ENCODE results near the gene ARMC7.

ARMC7 gene

DNA sequence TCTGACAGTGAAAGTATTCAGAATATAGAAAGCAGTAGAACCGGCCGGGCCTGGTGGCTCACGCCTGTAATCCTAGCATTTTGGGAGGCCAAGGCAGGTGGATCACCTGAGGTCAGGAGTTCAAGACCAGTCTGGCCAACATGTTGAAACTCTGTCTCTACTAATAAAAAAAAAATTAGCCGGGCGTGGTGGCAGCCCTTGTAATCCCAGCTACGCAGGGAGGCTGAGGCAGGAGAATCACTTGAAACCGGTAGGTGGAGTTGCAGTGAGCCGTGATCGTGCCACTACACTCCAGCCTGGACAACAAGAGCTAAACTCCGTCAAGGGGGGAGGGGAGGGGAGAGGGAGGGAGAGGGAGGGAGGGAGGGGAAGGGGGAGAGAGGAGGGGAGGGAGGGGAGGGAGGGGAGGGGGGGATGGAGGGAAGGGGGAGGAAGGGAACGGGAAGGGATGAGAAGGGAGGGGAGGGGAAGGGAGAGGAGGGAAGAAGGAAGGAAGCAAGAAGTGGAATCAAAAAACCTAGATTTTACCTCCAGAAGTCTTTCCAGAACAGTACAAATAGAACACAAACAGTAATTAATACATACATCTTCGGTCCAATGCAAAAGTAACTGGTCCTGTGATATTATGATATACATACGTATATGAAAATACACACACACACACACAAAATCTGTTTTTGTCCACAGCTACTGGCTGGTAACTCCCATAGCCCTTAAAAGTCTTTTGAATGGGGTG lies 32.6 kb downstream of the ARMC7 start:
- peaks cover 89% of the 10 kb centered on the region for H3K36me3 ChIP-seq (ENCODE audit: insufficient read depth, low read length)
- no peaks in the 10 kb centered on the region for H3K27me3 ChIP-seq (ENCODE audit: insufficient read depth, low read length, poor library complexity, severe bottlenecking)
- no peaks in the 10 kb centered on the region for H3K9me2 ChIP-seq (replicated peaks; ENCODE audit: low read depth, low read length)
- no peaks in the 10 kb centered on the region for H3K9me3 ChIP-seq (ENCODE audit: insufficient read depth, low read depth, low read length)
- H3K79me2 ChIP-seq (ENCODE audit: insufficient read depth, low read length): peaks cover 89% of the 10 kb centered on the region
- no peak overlapping the region for H3K4me2 ChIP-seq (ENCODE audit: low read depth, low read length, poor library complexity, severe bottlenecking)
- H2AFZ ChIP-seq (ENCODE audit: low read length): no peak overlapping the region
- H4K20me1 ChIP-seq (ENCODE audit: insufficient read depth, low read length, poor library complexity, severe bottlenecking): peaks cover 38% of the 10 kb centered on the region
- H3F3A ChIP-seq (ENCODE audit: low read depth): 0 out of 2 replicates have a peak, but pooled peaks cover 8% of the 10 kb centered on the region
- no peak overlapping the region for H3K4me3 ChIP-seq (ENCODE audit: low read length, poor library complexity, severe bottlenecking)
- TF ChIP-seq EZH2phosphoT487 (IDR thresholded peaks at IDR 0.05; ENCODE audit: borderline replicate concordance): no peak
- H3K4me1 ChIP-seq (ENCODE audit: insufficient read depth, low read length, poor library complexity, severe bottlenecking): peaks cover 23% of the 10 kb centered on the region
- H3K9ac ChIP-seq (ENCODE audit: low read depth, low read length, poor library complexity, severe bottlenecking): peak overlapping the region; percentile 48

DNA sequence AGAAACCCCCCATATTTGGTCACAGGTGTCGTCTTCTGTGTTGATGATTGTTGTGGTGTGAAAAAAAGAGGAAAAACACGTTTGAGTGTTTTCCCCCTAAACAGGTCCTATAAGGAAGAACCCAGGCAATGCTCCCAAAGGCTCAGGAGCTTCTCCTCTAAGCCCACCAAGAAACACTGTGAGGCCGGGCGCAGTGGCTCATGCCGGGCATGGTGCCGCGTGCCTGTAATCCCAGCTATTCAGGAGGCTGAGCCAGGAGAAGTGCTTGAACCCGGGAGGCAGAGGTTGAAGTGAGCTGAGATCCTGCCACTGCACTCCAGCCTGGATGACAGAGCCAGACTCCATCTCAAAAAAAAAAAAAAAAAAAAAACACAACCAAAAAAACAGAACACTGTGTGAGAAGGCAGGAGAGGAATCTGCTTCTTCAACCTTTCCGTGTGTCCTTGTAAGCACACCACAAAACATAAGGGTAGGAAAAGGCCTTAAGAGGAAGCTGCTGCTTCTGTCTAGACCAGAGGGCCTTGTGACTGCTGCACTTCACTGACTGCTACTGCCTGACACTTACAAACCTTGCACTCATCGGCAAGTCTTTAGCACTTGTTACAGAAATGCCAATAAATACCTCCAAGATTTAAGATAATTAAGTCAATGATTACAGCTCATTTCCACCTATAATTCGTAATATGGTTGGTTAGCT lies 35.2 kb downstream of the ARMC7 start:
- no peaks in the 10 kb centered on the region for H3K9me3 ChIP-seq (ENCODE audit: insufficient read depth, low read depth, low read length)
- 0 out of 2 replicates have a peak, but pooled peaks cover 8% of the 10 kb centered on the region for H3F3A ChIP-seq (ENCODE audit: low read depth)
- H3K36me3 ChIP-seq (ENCODE audit: insufficient read depth, low read length): peaks cover 87% of the 10 kb centered on the region
- no peak overlapping the region for H3K9ac ChIP-seq (ENCODE audit: low read depth, low read length, poor library complexity, severe bottlenecking)
- no peak overlapping the region for H3K4me3 ChIP-seq (ENCODE audit: low read length, poor library complexity, severe bottlenecking)
- H3K4me1 ChIP-seq (ENCODE audit: insufficient read depth, low read length, poor library complexity, severe bottlenecking): peaks cover 45% of the 10 kb centered on the region
- H3K4me2 ChIP-seq (ENCODE audit: low read depth, low read length, poor library complexity, severe bottlenecking): no peak overlapping the region
- no peaks in the 10 kb centered on the region for H3K9me2 ChIP-seq (replicated peaks; ENCODE audit: low read depth, low read length)
- no peaks in the 10 kb centered on the region for H3K27me3 ChIP-seq (ENCODE audit: insufficient read depth, low read length, poor library complexity, severe bottlenecking)
- TF ChIP-seq EZH2phosphoT487 (IDR thresholded peaks at IDR 0.05; ENCODE audit: borderline replicate concordance): no peak
- TF ChIP-seq, protein P1, sequence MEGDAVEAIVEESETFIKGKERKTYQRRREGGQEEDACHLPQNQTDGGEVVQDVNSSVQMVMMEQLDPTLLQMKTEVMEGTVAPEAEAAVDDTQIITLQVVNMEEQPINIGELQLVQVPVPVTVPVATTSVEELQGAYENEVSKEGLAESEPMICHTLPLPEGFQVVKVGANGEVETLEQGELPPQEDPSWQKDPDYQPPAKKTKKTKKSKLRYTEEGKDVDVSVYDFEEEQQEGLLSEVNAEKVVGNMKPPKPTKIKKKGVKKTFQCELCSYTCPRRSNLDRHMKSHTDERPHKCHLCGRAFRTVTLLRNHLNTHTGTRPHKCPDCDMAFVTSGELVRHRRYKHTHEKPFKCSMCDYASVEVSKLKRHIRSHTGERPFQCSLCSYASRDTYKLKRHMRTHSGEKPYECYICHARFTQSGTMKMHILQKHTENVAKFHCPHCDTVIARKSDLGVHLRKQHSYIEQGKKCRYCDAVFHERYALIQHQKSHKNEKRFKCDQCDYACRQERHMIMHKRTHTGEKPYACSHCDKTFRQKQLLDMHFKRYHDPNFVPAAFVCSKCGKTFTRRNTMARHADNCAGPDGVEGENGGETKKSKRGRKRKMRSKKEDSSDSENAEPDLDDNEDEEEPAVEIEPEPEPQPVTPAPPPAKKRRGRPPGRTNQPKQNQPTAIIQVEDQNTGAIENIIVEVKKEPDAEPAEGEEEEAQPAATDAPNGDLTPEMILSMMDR (conservative IDR thresholded peaks at IDR 0.05; ENCODE audit: low read length): no peak
- peaks cover 89% of the 10 kb centered on the region for H3K79me2 ChIP-seq (ENCODE audit: insufficient read depth, low read length)
- peaks cover 48% of the 10 kb centered on the region for H4K20me1 ChIP-seq (ENCODE audit: insufficient read depth, low read length, poor library complexity, severe bottlenecking)
- H2AFZ ChIP-seq (ENCODE audit: low read length): no peak overlapping the region

DNA sequence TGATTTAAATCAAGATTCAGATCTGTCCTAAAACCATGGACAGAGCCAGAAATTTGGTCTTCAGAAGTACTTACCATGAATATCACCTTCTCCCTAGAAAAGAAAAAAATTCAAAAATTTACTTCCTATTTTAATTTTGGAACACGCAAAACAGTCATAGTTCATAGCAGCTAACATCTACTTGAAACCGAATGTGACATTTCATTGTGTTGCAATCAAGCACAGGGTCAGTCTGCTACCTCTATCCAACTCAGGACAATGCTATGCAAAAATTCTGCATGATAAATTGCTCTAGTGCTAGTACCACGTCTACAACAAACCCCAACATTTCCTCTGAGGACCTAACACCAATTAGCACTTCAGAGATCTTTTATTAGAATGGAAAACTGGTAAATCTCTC lies 36.8 kb downstream of the ARMC7 start:
- Histone ChIP-seq H4K20me1 (ENCODE audit: insufficient read depth, low read length, poor library complexity, severe bottlenecking) (peaks cover 56% of the 10 kb centered on the region), H2AFZ (ENCODE audit: low read length) (no peak overlapping the region), H3K36me3 (ENCODE audit: insufficient read depth, low read length) (peaks cover 73% of the 10 kb centered on the region), H3K79me2 (ENCODE audit: insufficient read depth, low read length) (peaks cover 91% of the 10 kb centered on the region), H3K27me3 (ENCODE audit: insufficient read depth, low read length, poor library complexity, severe bottlenecking) (no peaks in the 10 kb centered on the region), H3K9me3 (ENCODE audit: insufficient read depth, low read depth, low read length) (no peaks in the 10 kb centered on the region), H3K9ac (ENCODE audit: low read depth, low read length, poor library complexity, severe bottlenecking) (no peak overlapping the region), H3F3A (ENCODE audit: low read depth) (0 out of 2 replicates have a peak, but pooled peaks cover 6% of the 10 kb centered on the region), H3K9me2 (replicated peaks; ENCODE audit: low read depth, low read length) (no peaks in the 10 kb centered on the region), H3K4me3 (ENCODE audit: low read length, poor library complexity, severe bottlenecking) (no peak overlapping the region), H3K4me1 (ENCODE audit: insufficient read depth, low read length, poor library complexity, severe bottlenecking) (peaks cover 39% of the 10 kb centered on the region), H3K4me2 (ENCODE audit: low read depth, low read length, poor library complexity, severe bottlenecking) (no peak overlapping the region)
- TF ChIP-seq EZH2phosphoT487 (IDR thresholded peaks at IDR 0.05; ENCODE audit: borderline replicate concordance): no peak
- TF ChIP-seq, protein P1 (conservative IDR thresholded peaks at IDR 0.05; ENCODE audit: low read length): no peak
